Measurements from ENCODE around the gene TDRD7.

The TDRD7 gene

DNA sequence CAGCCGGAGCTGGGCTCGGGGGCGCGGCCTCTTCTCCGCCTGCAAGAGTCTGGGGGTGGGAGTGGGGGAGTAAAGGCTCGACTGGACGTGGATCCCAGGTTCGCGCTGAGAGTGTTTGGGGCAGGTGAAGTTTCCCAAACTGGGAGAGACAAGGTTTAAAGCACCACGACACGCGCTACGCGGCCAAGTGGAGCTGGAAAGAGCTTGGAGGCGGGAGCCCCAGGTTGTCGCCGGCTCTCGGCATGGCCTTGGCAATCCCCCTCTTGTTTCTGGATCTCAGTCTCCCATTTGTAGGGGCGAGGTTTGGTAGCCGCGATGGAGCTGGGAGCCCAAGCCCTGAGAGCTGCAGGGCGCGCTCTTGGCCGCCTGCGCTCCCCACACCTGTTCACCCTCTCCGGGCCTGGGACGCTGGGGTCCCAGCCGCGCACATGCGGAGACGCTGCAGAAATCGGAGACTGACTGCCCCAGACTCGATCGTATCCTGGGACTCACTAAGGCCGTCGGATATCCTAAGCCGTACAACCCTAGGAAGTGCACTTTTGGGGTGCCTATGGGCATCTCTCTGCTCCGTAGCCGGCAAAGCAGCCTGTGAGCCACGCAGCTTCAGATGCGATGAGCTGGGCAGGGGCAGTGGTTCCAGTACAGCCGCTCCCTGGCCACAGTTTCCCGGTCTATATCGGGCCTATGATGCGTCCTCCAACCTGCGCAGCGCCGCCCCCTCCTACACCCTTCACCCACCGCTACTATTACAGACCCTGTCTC lies 90.5 kb downstream of the TDRD7 start:
- Histone ChIP-seq H2AFZ (ENCODE audit: low read length) (peak overlapping the region; percentile 83), H3K4me1 (ENCODE audit: control insufficient read depth in 2 of 2, insufficient read depth in 1 of 2, low read depth in 1 of 2, low read length in 2 of 2) (peaks cover 0 to 7% of the 10 kb centered on the region in 2 donors), H2BK12ac (ENCODE audit: low read length) (no peak overlapping the region), H3K79me1 (ENCODE audit: low read depth, low read length) (no peaks in the 10 kb centered on the region), H3K23ac (ENCODE audit: low read depth, low read length, poor library complexity) (peak overlapping the region; percentile 36), H3K4ac (ENCODE audit: low read length) (no peak overlapping the region), H3K36me3 (replicated peaks in 1 of 2; ENCODE audit: control insufficient read depth in 2 of 2, insufficient read depth in 2 of 2, low read length in 2 of 2) (no peaks in the 10 kb centered on the region), H2BK120ac (ENCODE audit: low read depth, low read length) (peak overlapping the region; percentile 35), H4K91ac (ENCODE audit: low read depth, low read length, poor library complexity) (no peak overlapping the region), H3K4me2 (ENCODE audit: insufficient read depth, low read length, poor library complexity, severe bottlenecking) (peak overlapping the region; percentile 98), H4K8ac (ENCODE audit: low read depth, low read length) (no peak overlapping the region), H3K4me3 (ENCODE audit: low read length in 2 of 2) (peak overlapping the region in 1 of 2 donors; percentile 76), H3K27ac (replicated peaks; ENCODE audit: low read length) (no peak overlapping the region), H3K18ac (ENCODE audit: low read length) (peak overlapping the region; percentile 68), H3K14ac (ENCODE audit: low read length) (no peak overlapping the region), H3K27me3 (ENCODE audit: control insufficient read depth in 3 of 3, insufficient read depth in 3 of 3, low read depth in 1 of 3, low read length in 3 of 3) (peaks cover 15 to 71% (median 45%) of the 10 kb centered on the region in 3 experiments), H3K9me3 (replicated peaks in 1 of 2; ENCODE audit: control insufficient read depth in 2 of 2, insufficient read depth in 1 of 2, low read depth in 1 of 2, low read length in 2 of 2) (peaks cover 0 to 7% of the 10 kb centered on the region in 2 donors), H2AK5ac (ENCODE audit: low read depth, low read length) (no peak overlapping the region), H2BK15ac (ENCODE audit: low read length) (no peak overlapping the region), H3K9ac (ENCODE audit: low read depth, low read length, poor library complexity) (peak overlapping the region; percentile 64), H2BK5ac (ENCODE audit: low read length) (no peak overlapping the region)
- DNase-seq (ENCODE audit: low spot score): peak; percentile 24
- WGBS, 2 donors (ENCODE audit: extremely low coverage in 2 of 2, insufficient read length in 2 of 2, insufficient replicate concordance in 1 of 2): no CpG with 5 or more reads among the region's 49 CpGs

DNA sequence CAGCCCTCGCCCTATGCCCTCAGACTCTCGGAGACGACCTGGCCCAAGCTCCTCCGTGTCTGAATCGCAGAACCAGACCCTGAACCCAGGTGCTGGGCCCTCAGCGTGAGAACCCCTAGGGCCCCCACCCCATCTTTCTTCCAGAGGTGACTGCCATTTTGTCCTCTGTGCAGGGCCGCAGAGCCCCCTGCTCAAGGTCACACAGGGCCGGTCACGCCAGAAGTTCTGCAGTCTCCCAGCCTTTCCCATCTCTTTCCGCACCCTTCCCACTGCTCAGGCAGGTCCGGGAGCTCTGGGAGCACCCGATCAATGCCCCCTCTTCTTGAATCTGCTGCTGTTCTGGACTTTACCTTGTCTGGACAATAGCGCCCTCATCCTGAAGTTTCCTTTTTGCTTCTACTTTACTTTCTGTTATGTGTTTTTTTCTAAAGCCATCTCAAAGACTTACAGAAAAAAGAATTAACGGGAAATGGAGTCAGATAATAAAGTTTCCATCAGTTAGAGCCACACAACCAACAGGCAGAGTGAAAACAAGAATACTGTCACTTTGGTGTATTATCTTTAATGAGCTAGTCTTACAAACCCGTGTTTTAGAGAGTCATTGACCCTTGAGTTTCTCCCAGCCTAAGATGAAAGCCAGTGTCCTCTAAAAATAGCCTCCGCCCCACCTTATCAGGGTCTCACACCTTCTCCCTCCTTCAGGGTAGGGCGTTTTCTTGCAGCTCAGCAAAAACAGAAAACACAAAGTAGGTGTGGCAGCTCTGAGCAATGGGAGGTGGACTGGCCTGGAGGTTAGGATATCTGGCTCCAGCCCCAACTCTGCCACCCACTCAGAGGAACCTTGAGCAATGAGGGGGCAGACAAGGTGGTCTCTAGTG lies 91.3 kb downstream of the TDRD7 start:
- H3K4ac ChIP-seq (ENCODE audit: low read length): no peak overlapping the region
- peaks cover 15 to 71% (median 45%) of the 10 kb centered on the region in 3 experiments for H3K27me3 ChIP-seq (ENCODE audit: control insufficient read depth in 3 of 3, insufficient read depth in 3 of 3, low read depth in 1 of 3, low read length in 3 of 3)
- no peak overlapping the region for H3K27ac ChIP-seq (replicated peaks; ENCODE audit: low read length)
- peak overlapping the region; percentile 51 for H3K18ac ChIP-seq (ENCODE audit: low read length)
- no peak overlapping the region for H2BK12ac ChIP-seq (ENCODE audit: low read length)
- no peak overlapping the region for H4K8ac ChIP-seq (ENCODE audit: low read depth, low read length)
- peaks cover 0 to 7% of the 10 kb centered on the region in 2 donors for H3K4me1 ChIP-seq (ENCODE audit: control insufficient read depth in 2 of 2, insufficient read depth in 1 of 2, low read depth in 1 of 2, low read length in 2 of 2)
- peaks cover 0 to 7% of the 10 kb centered on the region in 2 donors for H3K9me3 ChIP-seq (replicated peaks in 1 of 2; ENCODE audit: control insufficient read depth in 2 of 2, insufficient read depth in 1 of 2, low read depth in 1 of 2, low read length in 2 of 2)
- H3K14ac ChIP-seq (ENCODE audit: low read length): no peak overlapping the region
- no peak overlapping the region for H3K23ac ChIP-seq (ENCODE audit: low read depth, low read length, poor library complexity)
- no peak for DNase-seq (ENCODE audit: low spot score)
- no peak overlapping the region for H2BK5ac ChIP-seq (ENCODE audit: low read length)
- H2AK5ac ChIP-seq (ENCODE audit: low read depth, low read length): no peak overlapping the region
- H3K4me3 ChIP-seq (ENCODE audit: low read length in 2 of 2): no peak overlapping the region
- no peaks in the 10 kb centered on the region for H3K79me1 ChIP-seq (ENCODE audit: low read depth, low read length)
- no peak overlapping the region for H4K91ac ChIP-seq (ENCODE audit: low read depth, low read length, poor library complexity)
- no peak overlapping the region for H2BK120ac ChIP-seq (ENCODE audit: low read depth, low read length)
- H3K4me2 ChIP-seq (ENCODE audit: insufficient read depth, low read length, poor library complexity, severe bottlenecking): peak overlapping the region; percentile 98
- peak overlapping the region; percentile 64 for H3K9ac ChIP-seq (ENCODE audit: low read depth, low read length, poor library complexity)
- H2BK15ac ChIP-seq (ENCODE audit: low read length): no peak overlapping the region
- no CpG with 5 or more reads among the region's 17 CpGs for WGBS, 2 donors (ENCODE audit: extremely low coverage in 2 of 2, insufficient read length in 2 of 2, insufficient replicate concordance in 1 of 2)
- H2AFZ ChIP-seq (ENCODE audit: low read length): peak overlapping the region; percentile 83
- no peaks in the 10 kb centered on the region for H3K36me3 ChIP-seq (replicated peaks in 1 of 2; ENCODE audit: control insufficient read depth in 2 of 2, insufficient read depth in 2 of 2, low read length in 2 of 2)

- Histone ChIP-seq H3K14ac (ENCODE audit: low read length) (no peak overlapping the region), H3K4me3 (ENCODE audit: low read length in 2 of 2) (no peak overlapping the region), H3K4ac (ENCODE audit: low read length) (no peak overlapping the region), H3K18ac (ENCODE audit: low read length) (no peak overlapping the region), H3K4me1 (ENCODE audit: control insufficient read depth in 2 of 2, insufficient read depth in 1 of 2, low read depth in 1 of 2, low read length in 2 of 2) (peaks cover 0 to 7% of the 10 kb centered on the region in 2 donors), H4K8ac (ENCODE audit: low read depth, low read length) (no peak overlapping the region), H3K9ac (ENCODE audit: low read depth, low read length, poor library complexity) (no peak overlapping the region), H2AK5ac (ENCODE audit: low read depth, low read length) (no peak overlapping the region), H3K36me3 (replicated peaks in 1 of 2; ENCODE audit: control insufficient read depth in 2 of 2, insufficient read depth in 2 of 2, low read length in 2 of 2) (no peaks in the 10 kb centered on the region), H4K91ac (ENCODE audit: low read depth, low read length, poor library complexity) (no peak overlapping the region), H2AFZ (ENCODE audit: low read length) (no peak overlapping the region), H2BK120ac (ENCODE audit: low read depth, low read length) (no peak overlapping the region), H2BK12ac (ENCODE audit: low read length) (no peak overlapping the region), H2BK5ac (ENCODE audit: low read length) (no peak overlapping the region), H2BK15ac (ENCODE audit: low read length) (no peak overlapping the region), H3K27ac (replicated peaks; ENCODE audit: low read length) (no peak overlapping the region), H3K4me2 (ENCODE audit: insufficient read depth, low read length, poor library complexity, severe bottlenecking) (no peak overlapping the region), H3K27me3 (ENCODE audit: control insufficient read depth in 3 of 3, insufficient read depth in 3 of 3, low read depth in 1 of 3, low read length in 3 of 3) (peaks cover 15 to 71% (median 45%) of the 10 kb centered on the region in 3 experiments), H3K79me1 (ENCODE audit: low read depth, low read length) (no peaks in the 10 kb centered on the region), H3K23ac (ENCODE audit: low read depth, low read length, poor library complexity) (no peak overlapping the region), H3K9me3 (replicated peaks in 1 of 2; ENCODE audit: control insufficient read depth in 2 of 2, insufficient read depth in 1 of 2, low read depth in 1 of 2, low read length in 2 of 2) (peaks cover 0 to 7% of the 10 kb centered on the region in 2 donors)
- DNase-seq (ENCODE audit: low spot score): no peak
- no CpG with 5 or more reads among the region's 1 CpG for WGBS, 2 donors (ENCODE audit: extremely low coverage in 2 of 2, insufficient read length in 2 of 2, insufficient replicate concordance in 1 of 2)
Measured at GRCh38 chr9:97503862-97504210, 91.9 kb downstream of the TDRD7 start.
